Smooth muscle cell of the brain vasculature (primary cell): ENCODE results near the gene TBX15.

Experiments
- DNase-seq: peaks from one replicate; pipeline ENCODE4 v3.0.0-alpha.2; 2012; ENCODE audit warnings: low read depth, low spot score

The TBX15 gene

GRCh38 chr1:118890851-118891384 is 97.2 kb downstream of the TBX15 start:
- DNase-seq: no peak

- DNase-seq: no peak
Measured at GRCh38 chr1:118884946-118885345, 103.2 kb downstream of the TBX15 start.

GRCh38 chr1:118881751-118882150 is 106.4 kb downstream of the TBX15 start:
- no peak for DNase-seq

- no peak for DNase-seq
Measured at GRCh38 chr1:118878661-118879060, 109.5 kb downstream of the TBX15 start.

- DNase-seq: no peak
Measured at GRCh38 chr1:118877668-118878396, 110.3 kb downstream of the TBX15 start.

- DNase-seq: no peak
Measured at GRCh38 chr1:118871582-118872171, 116.5 kb downstream of the TBX15 start.

- no peak for DNase-seq
Measured at GRCh38 chr1:118868387-118868786, 119.8 kb downstream of the TBX15 start.

GRCh38 chr1:118866330-118866729 is 121.8 kb downstream of the TBX15 start:
- no peak for DNase-seq

GRCh38 chr1:118863688-118864087 is 124.5 kb downstream of the TBX15 start:
- no peak for DNase-seq

GRCh38 chr1:118862755-118863154 is 125.4 kb downstream of the TBX15 start:
- no peak for DNase-seq

- DNase-seq: no peak
Measured at GRCh38 chr1:118861216-118861615, 126.9 kb downstream of the TBX15 start.

GRCh38 chr1:118859999-118860398 is 128.1 kb downstream of the TBX15 start:
- DNase-seq: no peak

- DNase-seq: no peak
Measured at GRCh38 chr1:118846443-118846842, 141.7 kb downstream of the TBX15 start.

GRCh38 chr1:118842452-118843201 is 145.5 kb downstream of the TBX15 start:
- DNase-seq: no peak

- no peak for DNase-seq
Measured at GRCh38 chr1:118841521-118841920, 146.6 kb downstream of the TBX15 start.
